ENCODE data around the gene EMC8. TPM values are rescaled to one million over a fixed set of nuclear protein-coding genes. Genes with fewer than 3 reads are reported as not detected.

Gene EMC8
- total and polyA plus RNA-seq, 2 experiments from 2014 or later: 42.8 to 54.8 TPM

DNA sequence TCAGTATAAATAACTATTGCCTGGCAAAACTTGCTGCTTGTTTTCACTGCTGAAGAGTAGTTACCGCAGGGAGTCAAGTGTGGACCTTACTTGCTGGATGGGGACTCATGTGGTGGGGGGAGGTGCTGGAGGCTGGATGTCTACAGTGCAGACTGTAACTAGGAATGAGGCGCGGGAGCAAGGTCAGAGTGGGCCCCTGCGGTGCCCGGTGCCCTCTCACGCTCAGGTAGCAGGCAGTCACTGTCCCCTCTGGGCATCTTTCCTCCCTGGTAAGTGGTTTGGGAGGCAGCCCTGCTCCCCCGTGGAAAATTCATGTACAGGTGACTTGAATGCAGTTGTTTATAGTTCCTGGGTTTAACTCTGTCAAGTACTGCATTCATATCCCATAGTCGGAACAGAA is 4.6 kb downstream of the EMC8 start:
- Histone ChIP-seq H3K4me3 (no peak overlapping the region), H3K27ac (no peak overlapping the region), H3K4me1 (ENCODE audit: low read depth) (peaks cover 3% of the 10 kb centered on the region), H3K36me3 (peaks cover 5% of the 10 kb centered on the region), H3K27me3 (no peaks in the 10 kb centered on the region), H3K9me3 (ENCODE audit: low read depth) (no peaks in the 10 kb centered on the region)
- DNase-seq (ENCODE audit: low read depth in 1 of 2, low spot score in 1 of 2): no peak
- TF ChIP-seq, protein P1, sequence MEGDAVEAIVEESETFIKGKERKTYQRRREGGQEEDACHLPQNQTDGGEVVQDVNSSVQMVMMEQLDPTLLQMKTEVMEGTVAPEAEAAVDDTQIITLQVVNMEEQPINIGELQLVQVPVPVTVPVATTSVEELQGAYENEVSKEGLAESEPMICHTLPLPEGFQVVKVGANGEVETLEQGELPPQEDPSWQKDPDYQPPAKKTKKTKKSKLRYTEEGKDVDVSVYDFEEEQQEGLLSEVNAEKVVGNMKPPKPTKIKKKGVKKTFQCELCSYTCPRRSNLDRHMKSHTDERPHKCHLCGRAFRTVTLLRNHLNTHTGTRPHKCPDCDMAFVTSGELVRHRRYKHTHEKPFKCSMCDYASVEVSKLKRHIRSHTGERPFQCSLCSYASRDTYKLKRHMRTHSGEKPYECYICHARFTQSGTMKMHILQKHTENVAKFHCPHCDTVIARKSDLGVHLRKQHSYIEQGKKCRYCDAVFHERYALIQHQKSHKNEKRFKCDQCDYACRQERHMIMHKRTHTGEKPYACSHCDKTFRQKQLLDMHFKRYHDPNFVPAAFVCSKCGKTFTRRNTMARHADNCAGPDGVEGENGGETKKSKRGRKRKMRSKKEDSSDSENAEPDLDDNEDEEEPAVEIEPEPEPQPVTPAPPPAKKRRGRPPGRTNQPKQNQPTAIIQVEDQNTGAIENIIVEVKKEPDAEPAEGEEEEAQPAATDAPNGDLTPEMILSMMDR (IDR thresholded peaks at IDR 0.05; ENCODE audit: low read depth, low read length): no peak

DNA sequence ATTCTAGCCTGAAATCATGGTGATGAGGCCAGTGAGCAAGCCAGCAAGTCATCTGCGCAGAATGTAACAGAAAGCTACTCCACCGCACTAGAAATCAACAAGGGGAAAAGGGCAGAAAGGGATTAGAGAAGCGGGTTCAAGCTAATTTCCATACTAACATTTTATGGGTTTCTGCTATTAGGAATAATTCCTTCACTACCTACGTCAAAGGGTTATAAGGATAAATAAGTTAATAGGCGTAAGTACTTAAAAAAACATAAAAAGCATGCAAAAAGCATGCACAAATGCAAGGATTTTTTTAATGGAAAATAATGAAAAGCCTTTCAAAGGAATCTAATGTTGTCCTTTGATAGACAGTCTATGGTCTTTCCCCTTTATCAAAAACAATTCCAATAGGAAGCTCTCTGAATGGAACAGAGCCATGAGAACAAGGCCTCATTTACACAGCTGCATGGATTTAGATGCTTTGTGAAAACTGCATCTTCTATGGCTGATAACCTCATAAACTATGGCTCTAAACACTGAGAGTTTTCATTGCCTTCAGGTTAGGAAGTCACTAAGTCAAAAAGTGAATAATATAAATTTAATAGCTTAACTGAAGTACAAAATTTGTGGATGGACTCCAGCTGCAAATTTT is 5.6 kb downstream of the EMC8 start:
- H3K4me1 ChIP-seq (ENCODE audit: low read depth): peaks cover 3% of the 10 kb centered on the region
- no peak overlapping the region for H3K27ac ChIP-seq
- H3K27me3 ChIP-seq: no peaks in the 10 kb centered on the region
- TF ChIP-seq, protein P1 (IDR thresholded peaks at IDR 0.05; ENCODE audit: low read depth, low read length): no peak
- peaks cover 6% of the 10 kb centered on the region for H3K36me3 ChIP-seq
- no peak overlapping the region for H3K4me3 ChIP-seq
- DNase-seq (ENCODE audit: low read depth in 1 of 2, low spot score in 1 of 2): no peak
- no peaks in the 10 kb centered on the region for H3K9me3 ChIP-seq (ENCODE audit: low read depth)

DNA sequence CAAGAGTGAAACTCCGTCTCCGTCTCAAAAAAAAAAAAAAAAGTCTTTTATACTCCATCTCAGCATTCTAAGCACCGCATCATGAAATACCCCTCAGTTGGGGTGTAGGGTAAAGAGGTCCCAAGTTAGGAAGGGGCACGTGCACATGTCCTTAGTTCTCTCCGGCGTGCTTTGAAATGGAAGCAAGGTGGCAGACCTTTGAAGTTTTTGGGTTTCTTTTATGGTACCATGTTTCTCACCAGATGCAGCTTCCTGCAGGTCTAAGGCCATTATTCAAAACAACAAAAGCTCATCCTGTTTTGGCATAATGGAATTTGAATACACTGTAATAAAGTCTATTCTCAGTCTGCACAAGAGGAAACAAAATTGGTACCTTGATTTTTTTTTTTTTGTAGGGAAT is 9.6 kb downstream of the EMC8 start:
- TF ChIP-seq, protein P1 (IDR thresholded peaks at IDR 0.05; ENCODE audit: low read depth, low read length): no peak
- Histone ChIP-seq H3K27ac (no peak overlapping the region), H3K4me3 (no peak overlapping the region), H3K27me3 (no peaks in the 10 kb centered on the region), H3K36me3 (peaks cover 15% of the 10 kb centered on the region), H3K4me1 (ENCODE audit: low read depth) (no peaks in the 10 kb centered on the region), H3K9me3 (ENCODE audit: low read depth) (no peaks in the 10 kb centered on the region)
- no peak for DNase-seq (ENCODE audit: low read depth in 1 of 2, low spot score in 1 of 2)

DNA sequence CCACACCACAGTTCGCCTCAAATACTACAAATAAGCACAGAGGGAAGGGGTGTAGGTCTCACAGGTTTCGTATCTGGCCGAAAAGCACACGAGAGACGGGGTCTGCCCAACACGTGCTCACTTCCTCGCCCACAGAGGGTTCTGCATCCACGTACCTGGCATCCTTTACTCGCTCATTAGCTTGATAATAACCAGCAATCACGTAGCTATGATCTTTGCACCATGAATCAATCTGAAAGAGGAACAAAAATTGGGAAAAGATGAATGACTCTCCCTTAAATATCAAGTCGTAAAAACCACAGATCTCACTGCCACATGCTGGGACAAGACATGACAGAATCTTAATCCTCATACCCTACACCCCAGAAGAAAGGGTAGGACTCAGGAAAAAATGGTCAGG is 10.5 kb downstream of the EMC8 start:
- DNase-seq (ENCODE audit: low read depth in 1 of 2, low spot score in 1 of 2): no peak
- TF ChIP-seq, protein P1 (IDR thresholded peaks at IDR 0.05; ENCODE audit: low read depth, low read length): no peak

DNA sequence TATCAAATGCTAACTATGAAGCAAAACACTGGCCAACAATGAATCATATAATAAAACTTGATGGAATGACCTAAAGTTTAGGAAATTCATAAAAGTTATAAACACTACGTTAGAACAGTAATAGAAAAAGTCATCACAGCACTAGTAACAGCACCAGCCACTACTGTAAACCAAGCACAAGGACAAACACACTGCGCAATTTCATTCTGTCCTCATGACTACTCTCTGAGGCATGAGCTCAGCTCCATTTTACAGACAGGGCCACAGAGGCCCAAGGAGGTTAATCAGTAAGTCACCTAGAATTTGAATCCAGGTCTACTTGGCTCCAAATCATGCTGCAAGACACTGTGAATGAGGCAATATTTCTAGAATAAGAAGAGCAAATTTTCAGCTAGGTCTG is 13.4 kb downstream of the EMC8 start:
- Histone ChIP-seq H3K4me3 (no peak overlapping the region), H3K9me3 (ENCODE audit: low read depth) (no peaks in the 10 kb centered on the region), H3K4me1 (ENCODE audit: low read depth) (no peaks in the 10 kb centered on the region), H3K27ac (no peak overlapping the region), H3K36me3 (peaks cover 10% of the 10 kb centered on the region), H3K27me3 (no peaks in the 10 kb centered on the region)
- TF ChIP-seq, protein P1 (IDR thresholded peaks at IDR 0.05; ENCODE audit: low read depth, low read length): no peak
- no peak for DNase-seq (ENCODE audit: low read depth in 1 of 2, low spot score in 1 of 2)

More for the DNA sequence above, 10.5 kb downstream of the EMC8 start:
- no peaks in the 10 kb centered on the region for H3K9me3 ChIP-seq (ENCODE audit: low read depth)
- peaks cover 15% of the 10 kb centered on the region for H3K36me3 ChIP-seq
- H3K4me3 ChIP-seq: no peak overlapping the region
- no peaks in the 10 kb centered on the region for H3K27me3 ChIP-seq
- no peak overlapping the region for H3K27ac ChIP-seq
- no peaks in the 10 kb centered on the region for H3K4me1 ChIP-seq (ENCODE audit: low read depth)
